Measurements from ENCODE around the gene ZP1.

- TF ChIP-seq, protein P1, sequence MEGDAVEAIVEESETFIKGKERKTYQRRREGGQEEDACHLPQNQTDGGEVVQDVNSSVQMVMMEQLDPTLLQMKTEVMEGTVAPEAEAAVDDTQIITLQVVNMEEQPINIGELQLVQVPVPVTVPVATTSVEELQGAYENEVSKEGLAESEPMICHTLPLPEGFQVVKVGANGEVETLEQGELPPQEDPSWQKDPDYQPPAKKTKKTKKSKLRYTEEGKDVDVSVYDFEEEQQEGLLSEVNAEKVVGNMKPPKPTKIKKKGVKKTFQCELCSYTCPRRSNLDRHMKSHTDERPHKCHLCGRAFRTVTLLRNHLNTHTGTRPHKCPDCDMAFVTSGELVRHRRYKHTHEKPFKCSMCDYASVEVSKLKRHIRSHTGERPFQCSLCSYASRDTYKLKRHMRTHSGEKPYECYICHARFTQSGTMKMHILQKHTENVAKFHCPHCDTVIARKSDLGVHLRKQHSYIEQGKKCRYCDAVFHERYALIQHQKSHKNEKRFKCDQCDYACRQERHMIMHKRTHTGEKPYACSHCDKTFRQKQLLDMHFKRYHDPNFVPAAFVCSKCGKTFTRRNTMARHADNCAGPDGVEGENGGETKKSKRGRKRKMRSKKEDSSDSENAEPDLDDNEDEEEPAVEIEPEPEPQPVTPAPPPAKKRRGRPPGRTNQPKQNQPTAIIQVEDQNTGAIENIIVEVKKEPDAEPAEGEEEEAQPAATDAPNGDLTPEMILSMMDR (conservative IDR thresholded peaks at IDR 0.05; ENCODE audit: low read depth, low read length) = no peak
- no peak for TF ChIP-seq EZH2 (IDR thresholded peaks at IDR 0.05; ENCODE audit: borderline replicate concordance, low read depth, low read length, poor library complexity, severe bottlenecking)
These were observed 52.0 kb downstream of the ZP1 start for GRCh38 chr11:60919320-60919719.

All from A673 (cell line).